GM06990 (cell line): Measurements from ENCODE around the gene SEMA5A.

Source experiments
- DNase-seq: peaks from one replicate; pipeline ENCODE4 v3.0.0-alpha.2; 2011; ENCODE audit not compliant: insufficient read length; ENCODE audit errors: extremely low read depth
- H3K27me3 ChIP-seq: replicated peaks from 2 replicates; pipeline ENCODE4 v1.6.0; 2011; ENCODE audit warnings: low read length; ENCODE audit not compliant: control insufficient read depth, insufficient read depth
- H3K36me3 ChIP-seq: 2 replicates; pipeline ENCODE4 v1.5.1; 2011; ENCODE audit warnings: low read length; ENCODE audit not compliant: control insufficient read depth, insufficient read depth
- H3K4me3 ChIP-seq: replicated peaks from 2 replicates; pipeline ENCODE4 v1.5.1; 2011; ENCODE audit warnings: low read depth, mild to moderate bottlenecking, control low read depth, low read length
- CTCF ChIP-seq: IDR thresholded peaks from 2 replicates; pipeline ENCODE4 v1.5.1; 2011; ENCODE audit warnings: low read length, control low read depth, mild to moderate bottlenecking, inconsistent platforms; ENCODE audit not compliant: insufficient read depth, poor library complexity, severe bottlenecking

The SEMA5A gene

GRCh38 chr5:9387879-9388278 lies 158.0 kb downstream of the SEMA5A start:
- TF ChIP-seq CTCF, result peak; percentile 20
- Histone ChIP-seq H3K4me3 (no peak overlapping the region), H3K36me3 (no peaks in the 10 kb centered on the region), H3K27me3 (no peaks in the 10 kb centered on the region)
- no peak for DNase-seq

- TF ChIP-seq CTCF, result no peak
- Histone ChIP-seq H3K27me3 (no peaks in the 10 kb centered on the region), H3K36me3 (no peaks in the 10 kb centered on the region), H3K4me3 (no peak overlapping the region)
- no peak for DNase-seq
These were observed 158.9 kb downstream of the SEMA5A start for GRCh38 chr5:9386945-9387344.

- Histone ChIP-seq H3K4me3 (no peak overlapping the region), H3K27me3 (no peaks in the 10 kb centered on the region), H3K36me3 (no peaks in the 10 kb centered on the region)
- TF ChIP-seq CTCF, result no peak
- DNase-seq, result no peak
These were observed 163.4 kb downstream of the SEMA5A start for GRCh38 chr5:9382522-9382921.

- Histone ChIP-seq H3K27me3 (no peaks in the 10 kb centered on the region), H3K36me3 (no peaks in the 10 kb centered on the region), H3K4me3 (no peak overlapping the region)
- peak; percentile 55 for DNase-seq
- TF ChIP-seq CTCF, result no peak
These were observed 164.4 kb downstream of the SEMA5A start for GRCh38 chr5:9381464-9381863.

- no peak for DNase-seq
- Histone ChIP-seq H3K4me3 (no peak overlapping the region), H3K36me3 (no peaks in the 10 kb centered on the region), H3K27me3 (no peaks in the 10 kb centered on the region)
- TF ChIP-seq CTCF, result no peak
These were observed 165.8 kb downstream of the SEMA5A start for GRCh38 chr5:9380109-9380508.
